Calu3 (cell line): ENCODE results near the gene SPAAR. TPM values are rescaled to one million over a fixed set of nuclear protein-coding genes. Genes with fewer than 3 reads are reported as not detected.
A peak's percentile ranks its signal among the peaks of the same experiment; 100 is the strongest.

Experiments used
- BruUV-seq: library from RNA; stranded (reverse); fragments of 400-500 nt; replicated peaks from 2 replicates; lab custom pipeline; 2021; lab: Mats Ljungman, UMichigan
- CTCF ChIA-PET: fragments of 300-600 bp; sonication (Branson Sonifier 250); formaldehyde crosslinking; loops from one replicate; lab custom pipeline; 2022; ENCODE audit warnings: antibody characterized with exemption; lab: Charles Lee
- DNase-seq: peaks from one replicate; pipeline ENCODE4 v3.0.0; 2022
- H3K27ac Mint-ChIP-seq: one replicate; pipeline ENCODE4 v1.8.0; 2022; ENCODE audit warnings: mixed read lengths; ENCODE audit not compliant: unreplicated experiment
- H3K27me3 Mint-ChIP-seq: one replicate; pipeline ENCODE4 v1.8.0; 2022; ENCODE audit warnings: mixed read lengths; ENCODE audit not compliant: unreplicated experiment
- H3K36me3 Mint-ChIP-seq: one replicate; pipeline ENCODE4 v1.8.0; 2022; ENCODE audit warnings: mild to moderate bottlenecking, moderate library complexity, mixed read lengths; ENCODE audit not compliant: insufficient read depth, unreplicated experiment
- H3K4me1 Mint-ChIP-seq: one replicate; pipeline ENCODE4 v1.8.0; 2022; ENCODE audit warnings: mild to moderate bottlenecking, low read depth, mixed read lengths; ENCODE audit not compliant: unreplicated experiment
- H3K4me3 Mint-ChIP-seq: one replicate; pipeline ENCODE4 v1.8.0; 2022; ENCODE audit warnings: mild to moderate bottlenecking, low read depth, moderate library complexity, mixed read lengths; ENCODE audit not compliant: unreplicated experiment
- H3K9me3 Mint-ChIP-seq: one replicate; pipeline ENCODE4 v1.8.0; 2022; ENCODE audit warnings: low read depth, mixed read lengths; ENCODE audit not compliant: unreplicated experiment
- intact Hi-C: fragments of 100-400 bp; cut with micrococcal nuclease; formaldehyde crosslinking; loops from one replicate; pipeline ENCODE4 v1.10.0; 2022; ENCODE audit not compliant: unreplicated experiment
- total RNA-seq: library from RNA; stranded (reverse); gene quantifications from 2 replicates; pipeline ENCODE4 v1.2.3, GENCODE V29; 2022
- TF ChIP-seq, protein P1 (sequence below): fragments of 200-600 bp; IDR thresholded peaks from one replicate; pipeline ENCODE4 v1.8.0; 2022; ENCODE audit warnings: antibody characterized with exemption; ENCODE audit not compliant: unreplicated experiment

Gene SPAAR
- total RNA-seq, 1 experiment from 2014 or later, result not detected

DNA sequence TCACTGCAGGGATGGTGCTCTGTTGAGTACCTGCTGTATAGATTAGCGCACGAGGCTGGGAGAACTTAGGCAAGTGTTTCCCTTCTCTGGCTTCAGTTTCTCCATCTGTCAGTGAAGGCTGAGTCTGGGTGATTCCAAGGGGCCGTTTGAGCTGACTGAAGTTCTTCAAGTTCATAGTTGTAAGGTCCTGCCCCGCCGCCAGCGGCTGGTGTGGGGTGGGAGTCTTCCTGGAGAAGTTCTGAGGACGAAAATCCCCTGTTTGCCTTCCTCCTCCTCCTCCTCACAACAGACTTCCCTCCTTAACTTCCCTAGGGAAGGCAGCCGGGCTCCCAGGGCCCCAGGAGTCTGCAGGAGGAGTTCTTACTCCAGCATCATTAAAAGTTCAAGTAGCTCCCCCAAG, 5.0 kb upstream of the SPAAR start:
- intact Hi-C loops, result no loop called here
- Mint-ChIP-seq H3K9me3 (no peaks in the 10 kb centered on the region), H3K36me3 (no peaks in the 10 kb centered on the region), H3K27me3 (no peaks in the 10 kb centered on the region), H3K4me3 (no peak overlapping the region), H3K4me1 (peaks cover 46% of the 10 kb centered on the region), H3K27ac (no peak overlapping the region)
- TF ChIP-seq, protein P1, sequence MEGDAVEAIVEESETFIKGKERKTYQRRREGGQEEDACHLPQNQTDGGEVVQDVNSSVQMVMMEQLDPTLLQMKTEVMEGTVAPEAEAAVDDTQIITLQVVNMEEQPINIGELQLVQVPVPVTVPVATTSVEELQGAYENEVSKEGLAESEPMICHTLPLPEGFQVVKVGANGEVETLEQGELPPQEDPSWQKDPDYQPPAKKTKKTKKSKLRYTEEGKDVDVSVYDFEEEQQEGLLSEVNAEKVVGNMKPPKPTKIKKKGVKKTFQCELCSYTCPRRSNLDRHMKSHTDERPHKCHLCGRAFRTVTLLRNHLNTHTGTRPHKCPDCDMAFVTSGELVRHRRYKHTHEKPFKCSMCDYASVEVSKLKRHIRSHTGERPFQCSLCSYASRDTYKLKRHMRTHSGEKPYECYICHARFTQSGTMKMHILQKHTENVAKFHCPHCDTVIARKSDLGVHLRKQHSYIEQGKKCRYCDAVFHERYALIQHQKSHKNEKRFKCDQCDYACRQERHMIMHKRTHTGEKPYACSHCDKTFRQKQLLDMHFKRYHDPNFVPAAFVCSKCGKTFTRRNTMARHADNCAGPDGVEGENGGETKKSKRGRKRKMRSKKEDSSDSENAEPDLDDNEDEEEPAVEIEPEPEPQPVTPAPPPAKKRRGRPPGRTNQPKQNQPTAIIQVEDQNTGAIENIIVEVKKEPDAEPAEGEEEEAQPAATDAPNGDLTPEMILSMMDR, result no peak
- no TSS peak for BruUV-seq
- CTCF ChIA-PET, result no interaction called here
- no peak for DNase-seq

DNA sequence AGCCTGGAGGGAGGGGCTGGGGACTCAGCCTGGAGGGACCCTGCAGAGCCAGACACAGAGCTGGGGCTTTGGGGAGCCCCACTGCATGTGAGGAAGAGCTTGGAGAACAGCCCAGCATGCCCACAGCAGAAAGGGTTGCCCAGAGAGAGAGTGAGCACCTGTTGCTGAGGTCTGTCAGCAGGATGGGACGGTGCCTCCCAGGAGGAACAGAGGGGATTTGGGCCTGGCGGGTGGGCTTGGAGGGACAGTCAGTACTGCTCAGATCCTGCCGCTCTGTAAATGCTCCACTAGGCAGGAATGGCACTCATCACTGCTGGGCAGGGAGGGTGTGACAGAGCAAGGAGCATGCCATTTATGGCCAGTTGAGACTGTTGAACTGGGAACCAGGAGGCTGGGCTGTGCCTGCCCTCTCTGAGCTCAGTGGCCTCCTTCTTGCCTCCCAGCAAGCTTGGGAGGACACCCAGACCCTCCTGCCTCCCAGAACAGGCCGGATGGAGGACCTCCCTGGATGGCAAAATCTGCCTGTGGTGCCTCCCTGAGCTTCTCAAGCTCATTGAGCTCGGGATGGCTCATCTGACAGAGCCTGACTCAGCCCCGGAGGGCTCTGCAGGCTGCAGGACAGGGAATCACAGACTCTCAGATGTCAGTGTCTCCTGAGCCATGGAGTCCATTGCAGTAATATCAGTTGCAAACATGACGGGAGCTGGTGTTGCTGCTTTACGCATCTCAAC, 4.1 kb upstream of the SPAAR start:
- no peak for DNase-seq
- intact Hi-C loops, result no loop called here
- Mint-ChIP-seq H3K27me3 (no peaks in the 10 kb centered on the region), H3K4me1 (peaks cover 46% of the 10 kb centered on the region), H3K9me3 (no peaks in the 10 kb centered on the region), H3K4me3 (peak overlapping the region; percentile 21), H3K36me3 (no peaks in the 10 kb centered on the region), H3K27ac (no peak overlapping the region)
- CTCF ChIA-PET, result interaction anchor here (0.9 to 1.3 kb wide), 2 partner anchors 11 to 40 kb away, joined by 3 read pairs; no protein-coding TSS in a partner anchor
- TF ChIP-seq, protein P1, result no peak
- BruUV-seq, result no TSS peak

DNA sequence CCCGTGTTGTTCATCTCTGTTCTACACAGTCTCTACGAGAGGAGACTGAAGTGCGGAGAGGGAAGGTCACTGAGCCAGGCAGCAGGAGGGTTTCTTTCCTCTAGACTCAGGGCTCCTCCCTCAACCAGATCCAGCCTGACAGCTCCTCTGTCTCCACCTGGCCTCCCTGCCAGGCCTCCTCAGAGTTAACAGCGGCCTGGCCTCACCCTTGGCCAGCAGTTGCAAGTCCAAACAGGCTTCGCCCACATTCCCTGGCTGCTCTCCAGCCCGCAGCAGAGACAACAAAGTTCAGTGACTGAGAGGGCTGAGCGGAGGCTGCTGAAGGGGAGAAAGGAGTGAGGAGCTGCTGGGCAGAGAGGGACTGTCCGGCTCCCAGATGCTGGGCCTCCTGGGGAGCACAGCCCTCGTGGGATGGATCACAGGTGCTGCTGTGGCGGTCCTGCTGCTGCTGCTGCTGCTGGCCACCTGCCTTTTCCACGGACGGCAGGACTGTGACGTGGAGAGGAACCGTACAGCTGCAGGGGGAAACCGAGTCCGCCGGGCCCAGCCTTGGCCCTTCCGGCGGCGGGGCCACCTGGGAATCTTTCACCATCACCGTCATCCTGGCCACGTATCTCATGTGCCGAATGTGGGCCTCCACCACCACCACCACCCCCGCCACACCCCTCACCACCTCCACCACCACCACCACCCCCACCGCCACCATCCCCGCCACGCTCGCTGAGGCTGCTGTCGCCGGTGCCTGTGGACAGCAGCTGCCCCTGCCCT, 3.2 kb upstream of the SPAAR start, which contains the start of gene HRCT1:
Gene HRCT1, plus strand, starts transcription at position 291 of the 768 bp plus-strand sequence. Its CDS starts 86 bp downstream, at position 377.
- H3K4me3 Mint-ChIP-seq, result peak within 1 kb of the TSS; percentile 21
- no peaks in the 10 kb centered on the region for H3K36me3 Mint-ChIP-seq

More for the DNA sequence above, 3.2 kb upstream of the SPAAR start, which contains the start of gene HRCT1:
- Mint-ChIP-seq H3K27me3 (no peaks in the 10 kb centered on the region), H3K27ac (no peak within 1 kb of the TSS), H3K4me1 (peaks cover 54% of the 10 kb centered on the region), H3K9me3 (no peaks in the 10 kb centered on the region)
- intact Hi-C loops, result no loop called here
- BruUV-seq, result no TSS peak
- TF ChIP-seq, protein P1, result no peak
- DNase-seq, result peak; percentile 86
- CTCF ChIA-PET, result interaction anchor here (0.7 to 1.3 kb wide), 3 partner anchors 12 to 77 kb away, joined by 3 read pairs; partner anchors contain the start of genes FAM221B and TMEM8B
